ENCODE data around the gene FAM13A.
A peak's percentile ranks its signal among the peaks of the same experiment; 100 is the strongest.

Gene FAM13A

GRCh38 chr4:88720451-88721428, 336.2 kb downstream of the FAM13A start:
- DNase-seq (ENCODE audit: low read depth): no peak

- DNase-seq (ENCODE audit: low read depth): no peak
Observed at GRCh38 chr4:88719381-88719780, 337.6 kb downstream of the FAM13A start.

GRCh38 chr4:88718098-88718497, 338.9 kb downstream of the FAM13A start:
- no peak for DNase-seq (ENCODE audit: low read depth)

DNA sequence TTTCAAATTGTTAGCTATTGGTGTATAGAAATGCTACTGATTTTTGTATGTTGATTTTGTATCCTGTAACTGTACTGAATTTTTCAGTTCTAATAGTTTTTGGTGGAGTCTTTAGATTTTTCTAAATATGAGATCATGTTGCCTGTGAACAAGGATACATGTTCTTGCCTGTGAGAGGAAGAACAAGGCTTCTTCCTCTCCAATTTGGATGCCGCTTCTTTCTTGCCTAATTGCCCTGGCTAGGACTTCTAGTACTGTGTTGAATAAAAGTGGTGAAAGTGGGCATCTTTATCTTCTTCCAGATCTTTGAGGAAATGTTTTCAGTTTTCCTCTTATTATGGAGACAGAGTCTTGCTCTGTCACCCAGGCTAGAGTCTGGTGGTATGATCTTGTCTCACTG, 343.2 kb downstream of the FAM13A start:
- DNase-seq (ENCODE audit: low read depth): no peak

DNA sequence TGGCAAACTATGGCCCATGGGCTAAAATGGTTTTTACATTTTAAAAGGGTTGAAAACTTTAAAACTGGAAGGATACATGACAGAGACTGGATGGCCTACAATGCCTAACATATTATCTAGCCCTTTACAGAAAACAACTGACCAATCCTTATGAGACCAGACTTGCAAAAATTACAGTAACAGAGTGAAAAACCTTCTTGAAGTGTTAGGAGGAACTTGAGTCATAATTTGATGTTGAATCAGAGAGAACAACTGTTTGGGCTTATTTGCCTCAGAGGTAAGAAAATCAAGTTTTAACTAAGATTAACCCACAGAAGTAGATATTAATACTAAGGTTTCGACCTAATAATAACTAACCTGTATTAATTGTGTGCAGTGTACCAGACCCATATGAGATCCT, 347.0 kb downstream of the FAM13A start:
- DNase-seq (ENCODE audit: low read depth): no peak

GRCh38 chr4:88706574-88706973, 350.4 kb downstream of the FAM13A start:
- DNase-seq (ENCODE audit: low read depth): no peak

DNA sequence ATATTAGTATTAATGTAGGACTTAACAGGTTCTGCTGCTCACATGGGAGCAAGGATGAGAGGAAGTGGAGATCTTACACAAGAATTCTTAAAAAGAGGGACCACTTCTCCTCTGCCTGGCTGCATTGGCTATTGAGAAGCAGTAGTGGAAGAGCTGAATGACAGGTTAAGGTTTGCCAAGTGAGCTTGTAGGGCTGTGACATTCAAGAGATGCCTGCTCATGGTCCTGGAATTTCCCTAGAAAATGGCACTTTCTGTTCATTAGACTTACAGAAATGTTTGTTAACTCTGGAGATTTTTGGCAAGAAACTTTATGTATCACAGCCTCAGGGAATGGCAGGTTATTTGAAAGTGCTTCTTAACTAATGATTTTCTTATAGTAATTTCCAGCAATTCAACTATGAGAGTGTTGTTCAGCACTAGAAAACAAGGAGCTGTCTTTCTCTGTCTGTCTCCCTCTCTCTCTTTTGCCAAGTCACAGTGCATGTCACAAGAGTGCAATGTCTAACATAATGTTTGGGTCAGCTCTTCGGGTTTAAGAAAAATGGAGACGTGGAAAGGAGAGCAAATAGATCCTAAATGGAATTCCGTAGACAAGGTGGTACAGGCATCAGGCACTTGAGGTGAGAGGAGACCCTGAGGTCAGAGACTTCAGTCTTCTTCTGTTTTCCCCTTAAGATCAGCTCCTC, 351.0 kb downstream of the FAM13A start:
- DNase-seq (ENCODE audit: low read depth): no peak

- DNase-seq (ENCODE audit: low read depth): no peak
Observed at GRCh38 chr4:88705223-88705622, 351.8 kb downstream of the FAM13A start.

DNA sequence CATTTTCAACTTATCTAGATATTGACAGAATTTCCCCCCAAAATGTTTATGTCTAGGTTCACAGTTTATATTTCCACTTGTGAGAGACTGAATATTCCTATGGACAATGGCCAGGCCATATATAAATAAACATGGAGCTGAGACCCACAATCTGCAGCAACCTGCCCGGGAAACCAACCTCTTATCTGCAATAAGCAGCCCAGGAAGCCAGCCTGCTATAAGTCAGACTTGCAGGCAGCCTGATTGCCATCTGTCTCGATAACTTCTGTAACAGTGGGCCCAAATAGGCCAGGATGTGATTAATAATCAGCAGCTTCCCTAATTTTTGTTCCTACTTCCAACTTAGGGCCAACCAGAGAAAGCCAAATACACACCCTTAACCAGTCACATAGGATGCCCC, 354.2 kb downstream of the FAM13A start:
- no peak for DNase-seq (ENCODE audit: low read depth)

DNA sequence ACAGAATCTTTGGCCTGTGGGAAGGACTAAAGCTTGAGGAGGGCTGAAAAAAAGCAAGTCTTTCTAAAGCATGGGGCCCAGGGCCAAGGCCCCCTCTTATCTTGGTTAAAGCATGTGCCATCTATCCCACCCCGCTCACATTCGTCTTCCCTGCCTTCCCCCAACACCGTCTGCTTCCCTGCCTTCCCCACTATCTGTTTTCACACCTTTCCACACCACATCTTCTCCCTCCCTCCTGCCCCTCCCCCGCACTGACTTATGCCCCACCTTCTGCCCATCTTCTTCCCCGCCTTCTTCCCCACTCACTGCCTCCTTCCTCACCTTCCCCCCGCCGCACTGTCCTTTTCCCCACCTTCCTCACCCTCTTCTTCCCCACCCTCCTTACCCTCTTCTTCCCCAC, 358.5 kb downstream of the FAM13A start:
- DNase-seq (ENCODE audit: low read depth): no peak

DNA sequence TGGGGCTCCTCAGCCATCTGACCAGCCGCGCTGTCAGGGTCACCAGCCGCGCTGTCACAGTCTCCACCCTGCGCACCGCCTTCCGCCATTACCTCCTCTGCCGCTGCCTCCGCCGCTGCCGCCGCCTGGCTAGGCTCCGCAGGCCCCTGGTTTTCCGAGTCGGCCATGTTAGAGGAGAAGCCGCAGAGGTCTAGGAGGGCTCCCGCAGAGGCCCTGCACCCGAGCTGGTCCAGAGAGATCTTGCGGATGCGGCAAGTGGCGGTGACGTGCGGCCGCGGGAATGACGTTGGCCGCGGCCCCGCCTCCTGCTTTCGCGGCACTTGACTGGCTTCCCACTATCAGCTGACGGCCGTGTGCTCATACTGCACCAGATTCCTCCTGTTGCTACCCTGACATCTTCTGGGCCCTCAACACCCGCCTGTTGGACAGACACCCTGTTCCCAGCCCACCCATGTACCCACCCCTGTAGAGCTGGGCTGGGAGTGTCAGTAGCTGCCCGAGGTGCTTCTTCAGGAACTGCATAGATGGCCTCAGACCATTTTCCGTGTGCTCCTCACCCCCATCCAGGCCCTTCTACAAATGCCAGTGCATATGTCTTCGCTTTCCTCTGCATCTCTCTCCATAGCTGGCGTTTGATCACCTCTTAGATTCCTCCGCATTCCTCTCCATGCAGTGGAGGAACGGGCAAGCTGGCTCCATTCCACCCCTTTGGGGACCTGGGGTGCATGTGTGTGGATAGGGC, 359.2 kb downstream of the FAM13A start, which contains the start of gene NAP1L5:
Gene NAP1L5 (minus strand): TSS at position 242 of the 742 bp plus-strand sequence. CDS start 75 bp downstream, at position 167.
- peak; percentile 55 for DNase-seq (ENCODE audit: low read depth)

DNA sequence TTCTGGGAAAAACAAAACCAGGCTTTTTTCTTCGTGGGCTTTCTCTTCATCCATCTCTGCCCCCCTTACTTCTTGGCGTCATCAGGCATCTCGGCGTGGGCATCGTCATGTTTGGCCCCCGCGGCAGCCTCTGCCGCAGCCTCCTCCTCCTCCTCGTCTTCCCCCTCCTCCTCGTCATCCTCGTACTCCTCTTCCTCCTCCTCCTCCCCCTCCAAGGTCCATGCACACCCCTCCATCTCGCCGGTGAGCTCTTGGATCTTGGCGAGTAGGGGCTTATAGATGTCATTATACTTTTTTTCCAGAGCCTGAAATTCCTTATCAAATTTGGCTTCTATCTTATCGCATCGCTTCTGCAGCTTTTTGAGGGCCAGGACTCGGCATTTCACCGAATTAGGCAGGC, 359.8 kb downstream of the FAM13A start:
- DNase-seq (ENCODE audit: low read depth): no peak

DNA sequence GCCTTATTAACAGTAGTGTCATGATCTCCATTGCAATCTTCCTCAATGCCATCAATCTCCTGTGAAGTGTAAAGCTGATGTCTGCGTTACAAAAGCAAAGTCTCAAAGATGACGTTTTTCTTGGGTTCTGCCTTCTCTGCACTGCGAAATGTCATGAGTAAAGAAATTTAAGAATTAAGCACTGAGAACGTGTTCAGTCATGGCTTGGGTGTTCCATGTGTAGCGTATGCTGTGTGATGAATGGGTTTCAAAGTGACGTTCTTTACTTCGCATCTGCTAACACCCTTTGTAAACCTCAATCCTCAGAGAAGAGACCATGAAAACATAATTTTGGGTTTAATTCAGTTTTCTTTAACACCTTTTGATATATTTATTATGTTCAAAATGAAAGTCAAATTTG, 360.4 kb downstream of the FAM13A start:
- DNase-seq (ENCODE audit: low read depth): no peak

GRCh38 chr4:88693792-88694191, 363.2 kb downstream of the FAM13A start:
- DNase-seq (ENCODE audit: low read depth): no peak

GRCh38 chr4:88690355-88690754, 366.6 kb downstream of the FAM13A start:
- DNase-seq (ENCODE audit: low read depth): no peak

- DNase-seq (ENCODE audit: low read depth): no peak
Observed at GRCh38 chr4:88681209-88681608, 375.8 kb downstream of the FAM13A start.
